Stimulated activated CD4-positive, alpha-beta T cell treated with anti-CD3 and anti-CD28 coated beads, Interleukin-2, amount 100 ng/mL, for 24 hours (primary cell): Measurements from ENCODE around the gene PDP2.
A peak's percentile ranks its signal among the peaks of the same experiment; 100 is the strongest.

Experiments
- DNase-seq, 2 donors: peaks; one replicate each; pipeline ENCODE4 v3.0.0-alpha.2; 2020

PDP2 gene

DNA sequence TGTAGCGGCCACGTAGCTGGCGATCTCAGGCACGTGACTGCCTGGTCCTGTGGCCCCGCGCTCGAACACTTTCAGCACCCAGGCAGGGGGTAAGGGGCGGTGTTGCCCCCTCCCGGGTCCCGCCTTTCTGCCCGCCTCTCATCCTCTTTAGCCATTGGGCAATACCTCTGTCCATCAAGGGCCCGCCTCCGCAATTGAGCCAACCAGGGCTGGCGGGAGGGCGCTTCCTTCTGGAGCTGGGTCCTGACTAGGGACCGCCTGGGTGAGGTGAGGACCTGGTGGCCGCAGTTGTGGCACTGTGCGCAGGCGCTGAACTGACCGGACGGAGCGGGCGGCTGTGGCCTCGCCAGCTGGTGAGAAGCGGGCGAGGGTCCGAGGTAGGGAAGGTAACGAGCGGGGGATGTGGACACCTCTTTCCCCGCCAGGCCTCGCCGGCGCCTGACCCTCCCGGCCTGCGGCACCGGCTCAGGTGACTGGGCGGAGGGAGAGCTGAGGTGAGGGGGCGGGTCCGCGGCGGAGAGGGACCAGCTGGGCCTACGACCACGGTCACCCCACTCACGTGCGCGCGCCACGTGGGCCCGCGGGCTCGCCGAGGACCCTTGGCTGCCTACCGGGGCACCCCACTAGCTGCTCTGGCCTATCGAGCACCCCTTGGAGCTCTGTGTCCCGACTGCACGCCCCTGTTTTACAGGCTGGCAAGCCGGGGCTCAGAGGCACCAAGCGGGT, at the start of gene PDP2:
PDP2 (plus strand) TSS at position 228 of the 726 bp plus-strand sequence. CDS start 3,770 bp downstream, outside the sequence.
- DNase-seq, result peak; percentile 90 to 93

DNA sequence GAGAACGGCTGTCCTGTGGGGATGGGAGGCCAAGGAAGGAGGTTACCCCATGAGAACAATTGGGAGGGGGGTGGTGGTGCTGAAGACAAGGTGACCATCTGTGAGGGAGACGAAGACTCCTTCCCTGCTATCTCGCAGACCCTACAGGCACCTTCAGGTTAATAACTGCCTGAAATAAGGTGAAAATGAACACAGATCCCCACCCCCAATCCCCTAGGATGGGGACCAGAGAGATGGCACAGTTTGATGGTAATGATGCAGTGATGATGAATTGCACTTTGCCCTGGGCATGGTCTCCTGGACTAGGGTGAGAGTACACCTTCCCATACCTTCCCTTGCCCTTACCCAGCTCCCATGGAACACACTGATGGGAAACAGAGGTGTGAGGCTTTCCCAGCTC, 48.1 kb upstream of the PDP2 start:
- DNase-seq, result no peak

GRCh38 chr16:66832661-66833305, 47.5 kb upstream of the PDP2 start:
- DNase-seq, result no peak

GRCh38 chr16:66834746-66835145, 45.6 kb upstream of the PDP2 start:
- no peak for DNase-seq

DNA sequence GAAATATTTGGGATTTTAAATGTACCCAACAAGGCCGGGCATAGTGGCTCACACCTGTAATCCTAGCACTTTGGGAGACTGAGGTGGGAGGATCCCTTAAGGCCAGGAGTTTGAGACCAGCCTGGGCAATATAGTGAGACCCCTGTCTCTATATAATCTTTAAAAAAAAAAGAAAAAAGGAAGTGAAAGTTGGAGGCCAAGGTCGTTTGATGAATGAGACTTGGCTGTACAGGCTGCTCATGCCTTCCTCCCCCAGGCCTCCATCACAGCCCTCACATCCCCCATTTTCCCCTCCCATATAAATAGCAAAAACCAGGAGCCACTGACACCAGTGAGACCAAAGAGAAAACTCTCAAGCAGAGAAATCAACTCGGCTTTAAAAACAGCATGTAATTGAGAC, 39.4 kb upstream of the PDP2 start:
- no peak for DNase-seq

- no peak for DNase-seq
Observed at GRCh38 chr16:66841366-66841765, 38.9 kb upstream of the PDP2 start.

DNA sequence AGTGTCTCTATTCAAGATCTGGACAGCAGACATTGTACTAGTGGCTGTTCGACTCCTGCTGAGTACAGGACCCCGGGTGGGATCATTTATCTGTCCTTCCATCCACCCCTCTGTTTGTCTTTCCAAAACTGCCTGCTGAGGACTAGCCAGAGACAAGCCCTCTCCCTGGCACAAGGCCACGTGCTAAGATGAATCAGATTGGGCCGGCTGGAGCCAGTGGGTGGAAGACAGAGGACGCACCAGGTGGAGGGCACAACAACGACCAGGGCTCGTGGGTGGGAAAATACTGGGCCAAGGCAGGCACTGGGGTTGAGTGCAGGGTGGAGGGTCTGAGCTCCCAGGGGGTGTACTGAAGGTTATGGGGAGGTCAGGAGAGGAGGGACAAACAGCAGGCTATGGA, 37.5 kb upstream of the PDP2 start:
- DNase-seq, result no peak

GRCh38 chr16:66843191-66843590, 37.1 kb upstream of the PDP2 start:
- no peak for DNase-seq

DNA sequence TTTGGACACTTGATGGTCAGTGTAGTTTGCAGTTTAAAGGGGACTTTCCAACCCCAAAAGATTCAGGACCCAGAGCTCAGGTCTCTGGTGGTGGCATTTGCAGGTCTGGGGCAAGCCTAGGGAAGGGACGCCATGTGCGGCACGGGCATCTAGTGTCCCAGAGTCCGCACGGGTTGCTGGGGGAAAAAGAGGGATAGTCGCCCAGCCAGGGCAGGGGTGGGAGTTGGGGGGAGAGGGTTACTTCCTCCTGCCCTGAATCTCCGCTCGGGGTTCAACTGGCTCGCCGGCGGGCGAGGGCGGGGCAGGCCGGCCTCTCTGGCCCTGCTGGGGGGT, 36.3 kb upstream of the PDP2 start:
- no peak for DNase-seq

DNA sequence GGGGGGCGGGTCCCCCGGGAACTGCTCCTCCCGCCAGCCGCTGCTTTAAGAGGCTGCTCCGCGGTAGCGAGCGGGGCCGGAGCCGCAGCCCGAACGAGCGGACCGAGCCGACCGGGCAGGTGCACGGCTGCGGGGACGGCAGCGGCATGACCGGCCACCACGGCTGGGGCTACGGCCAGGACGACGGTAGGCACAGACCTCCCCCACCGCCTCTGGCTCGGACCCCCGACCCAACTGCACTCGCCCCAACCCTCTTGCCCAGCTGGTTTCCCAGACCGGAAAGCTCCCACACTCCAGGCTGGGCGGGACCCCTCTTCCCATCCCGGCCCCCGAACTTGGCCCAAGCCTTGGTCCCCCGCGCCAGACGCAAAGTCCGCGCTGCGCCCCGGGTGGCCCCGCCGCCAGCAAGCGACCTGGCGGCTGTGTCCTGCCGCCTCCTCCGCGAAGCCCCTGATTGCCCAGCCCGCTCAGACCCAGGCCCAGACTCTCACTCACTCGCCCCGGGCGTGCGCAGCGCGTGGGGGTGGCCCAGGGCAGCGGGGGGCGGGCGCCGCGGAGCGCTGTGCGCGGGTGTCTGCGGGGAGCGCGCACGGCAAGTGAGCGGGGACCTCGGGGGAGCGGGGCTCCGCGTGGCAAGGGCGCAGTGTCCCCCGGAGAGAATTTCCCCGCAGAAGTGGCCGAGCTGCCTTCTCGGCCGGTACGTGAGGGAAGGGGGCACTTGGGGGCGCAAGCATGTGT, 35.8 kb upstream of the PDP2 start, which contains the start of gene CA7:
CA7 (plus strand) TSS at position 73 of the 738 bp plus-strand sequence; CDS start at position 147, 74 bp downstream.
- peak in 1 of 2 donors; percentile 5 for DNase-seq

DNA sequence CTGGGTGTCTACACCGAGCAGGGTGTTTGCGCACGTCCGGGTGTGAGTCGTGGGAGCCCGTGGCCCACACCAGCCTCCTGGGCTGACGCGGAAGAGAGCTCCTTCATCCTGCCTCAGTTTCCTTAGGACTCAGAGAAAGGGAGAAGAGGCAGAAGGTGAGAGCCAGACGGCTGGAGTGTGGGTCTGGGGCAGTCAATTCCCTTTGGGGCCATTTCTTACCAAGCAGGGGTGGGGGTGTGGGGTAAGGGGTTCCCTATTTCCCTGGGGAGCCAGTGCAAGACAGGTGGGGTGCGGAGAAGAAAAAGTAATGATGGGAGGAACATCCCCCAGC, 35.3 kb upstream of the PDP2 start:
- peak in 1 of 2 donors; percentile 11 for DNase-seq

DNA sequence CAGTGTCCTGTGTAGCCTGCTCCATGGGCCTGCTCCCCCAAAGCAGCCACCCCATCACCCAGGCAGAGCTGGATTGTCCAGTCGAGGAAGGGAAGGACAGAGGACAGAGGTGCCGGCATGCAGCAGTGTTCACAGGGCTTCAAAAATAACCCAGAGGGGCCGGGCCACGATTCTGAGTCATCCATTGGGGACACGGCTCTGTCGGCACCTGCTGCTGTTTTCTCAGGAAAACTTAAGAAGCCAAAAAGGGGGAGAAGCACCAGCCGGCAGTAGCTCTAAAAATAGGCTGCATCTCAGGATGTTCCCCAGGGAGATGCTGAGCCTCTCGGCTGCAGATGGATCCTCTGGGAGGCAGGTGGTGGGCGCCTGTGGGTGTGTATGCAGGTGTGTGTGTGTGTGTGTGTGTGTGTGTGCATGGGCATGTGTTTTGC, 34.5 kb upstream of the PDP2 start:
- no peak for DNase-seq

- no peak for DNase-seq
Observed at GRCh38 chr16:66846266-66846665, 34.0 kb upstream of the PDP2 start.

DNA sequence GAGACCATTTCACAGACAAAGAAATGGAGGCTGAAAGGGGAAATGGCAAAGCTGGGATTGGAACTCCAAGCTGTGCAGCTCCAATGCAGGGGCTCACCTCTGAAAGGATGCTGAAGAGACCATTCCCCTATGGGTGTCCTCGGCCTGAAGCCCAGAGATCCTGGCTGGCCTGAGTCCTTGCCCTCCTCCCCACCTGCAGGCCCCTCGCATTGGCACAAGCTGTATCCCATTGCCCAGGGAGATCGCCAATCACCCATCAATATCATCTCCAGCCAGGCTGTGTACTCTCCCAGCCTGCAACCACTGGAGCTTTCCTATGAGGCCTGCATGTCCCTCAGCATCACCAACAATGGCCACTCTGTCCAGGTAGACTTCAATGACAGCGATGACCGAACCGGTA, 33.5 kb upstream of the PDP2 start:
- DNase-seq, result no peak

GRCh38 chr16:66847533-66848067, 32.7 kb upstream of the PDP2 start:
- no peak for DNase-seq

DNA sequence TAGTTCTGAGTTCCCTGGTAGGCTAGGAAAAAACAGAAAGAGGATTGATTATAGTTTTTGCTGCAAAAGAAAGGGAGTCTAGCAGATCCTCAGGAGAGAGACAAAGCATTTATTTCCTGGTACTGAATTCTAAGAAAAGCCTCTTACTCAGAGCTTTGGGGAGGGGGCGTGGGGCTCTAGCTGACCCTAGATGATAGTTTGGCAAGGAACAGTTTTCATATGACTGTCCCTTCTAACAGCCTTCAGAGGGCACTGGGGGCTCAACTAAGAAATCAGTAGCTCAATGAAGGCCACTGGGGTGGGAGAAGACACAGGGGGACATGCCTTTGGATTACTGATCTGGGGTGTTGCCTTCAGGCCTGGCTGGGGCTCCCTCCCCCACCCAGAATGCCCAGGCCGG, 32.1 kb upstream of the PDP2 start:
- no peak for DNase-seq

DNA sequence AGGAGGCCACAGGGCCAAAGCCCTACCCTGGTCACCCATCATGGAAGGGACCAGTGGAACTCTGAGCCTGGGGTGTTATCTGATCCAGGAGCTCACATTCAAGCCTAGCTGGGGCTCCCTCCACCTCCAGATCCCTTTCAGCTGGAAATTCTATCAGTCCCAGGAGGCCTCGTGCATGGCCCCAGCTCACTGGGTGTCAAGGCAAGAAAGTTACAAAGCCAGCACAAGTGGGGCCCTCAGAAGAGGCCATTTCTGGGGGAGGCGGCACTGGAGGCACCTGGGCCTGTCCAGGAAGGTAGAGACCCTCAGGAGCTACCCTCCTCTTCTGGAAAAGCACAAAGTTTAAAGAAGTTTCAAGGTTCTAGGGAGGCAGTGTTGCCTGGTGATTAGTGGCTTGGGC, 31.3 kb upstream of the PDP2 start:
- no peak for DNase-seq

DNA sequence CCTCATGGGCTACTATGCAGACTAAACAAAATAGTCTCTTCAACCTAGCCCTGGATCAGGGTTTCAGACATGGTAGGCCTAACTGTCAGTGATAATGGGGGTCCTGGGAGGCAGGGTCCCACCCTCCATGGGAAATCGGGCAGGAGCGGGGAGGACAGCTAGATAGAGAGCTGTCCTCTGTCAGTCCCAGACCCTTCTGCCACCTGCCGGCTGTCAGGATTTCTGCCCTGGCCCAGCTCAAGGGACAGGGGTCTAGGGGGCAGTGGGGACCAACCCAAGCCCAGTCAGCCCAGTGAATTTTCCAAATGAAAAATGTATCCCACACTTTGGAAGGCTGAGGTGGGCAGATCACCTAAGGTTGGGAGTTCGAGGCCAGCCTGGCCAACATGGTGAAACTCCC, 30.8 kb upstream of the PDP2 start:
- DNase-seq, result no peak

GRCh38 chr16:66850115-66850815, 30.1 kb upstream of the PDP2 start:
- DNase-seq, result no peak

- no peak for DNase-seq
Observed at GRCh38 chr16:66851166-66851964, 28.9 kb upstream of the PDP2 start.

- DNase-seq, result no peak
Observed at GRCh38 chr16:66853261-66854139, 26.8 kb upstream of the PDP2 start.
